Astrocyte (in vitro differentiated cells and primary cell): Measurements from ENCODE around the gene ETV3. TPM values are rescaled to one million over a fixed set of nuclear protein-coding genes. Genes with fewer than 3 reads are reported as not detected.

Source experiments
- DNase-seq: peaks from one replicate; pipeline ENCODE4 v3.0.0-alpha.2; 2010; ENCODE audit warnings: low read depth
- FAIRE-seq: peaks from 2 replicates; lab custom pipeline; 2011; peaks lifted over from hg19 to GRCh38; lab: Jason Lieb, UNC
- H2AFZ ChIP-seq: 2 replicates; pipeline ENCODE4 v1.6.0; 2012; ENCODE audit warnings: low read depth, low read length, inconsistent platforms
- H3K27ac ChIP-seq: 2 replicates; pipeline ENCODE4 v1.5.1; 2011; ENCODE audit warnings: low read depth, low read length, inconsistent platforms
- H3K27me3 ChIP-seq: 2 replicates; pipeline ENCODE4 v1.6.0; 2011; ENCODE audit warnings: low read length, inconsistent platforms; ENCODE audit not compliant: insufficient read depth
- H3K36me3 ChIP-seq: 2 replicates; pipeline ENCODE4 v1.5.1; 2011; ENCODE audit warnings: low read length, inconsistent platforms; ENCODE audit not compliant: insufficient read depth
- H3K4me1 ChIP-seq: 2 replicates; pipeline ENCODE4 v1.5.1; 2011; ENCODE audit warnings: low read length, inconsistent platforms; ENCODE audit not compliant: insufficient read depth
- H3K4me2 ChIP-seq: 2 replicates; pipeline ENCODE4 v1.6.0; 2012; ENCODE audit warnings: low read length, inconsistent platforms
- H3K4me3 ChIP-seq: 2 replicates; pipeline ENCODE4 v1.5.1; 2011; ENCODE audit warnings: low read depth, mild to moderate bottlenecking, low read length, inconsistent platforms; ENCODE audit not compliant: insufficient read depth
- H3K79me2 ChIP-seq: 2 replicates; pipeline ENCODE4 v1.6.0; 2012; ENCODE audit warnings: mild to moderate bottlenecking, low read length, inconsistent platforms; ENCODE audit not compliant: insufficient read depth
- H3K9ac ChIP-seq: 2 replicates; pipeline ENCODE4 v1.6.0; 2012; ENCODE audit warnings: mild to moderate bottlenecking, low read length, inconsistent platforms
- H3K9me3 ChIP-seq: 2 replicates; pipeline ENCODE4 v1.5.1; 2012; ENCODE audit warnings: low read depth, mild to moderate bottlenecking, low read length, inconsistent platforms; ENCODE audit not compliant: insufficient read depth
- H4K20me1 ChIP-seq: 2 replicates; pipeline ENCODE4 v1.6.0; 2012; ENCODE audit warnings: low read length, inconsistent platforms; ENCODE audit not compliant: insufficient read depth
- H3K27ac Mint-ChIP-seq: one replicate; pipeline ENCODE4 v1.8.0; 2021; ENCODE audit warnings: mild to moderate bottlenecking, mixed read lengths; ENCODE audit not compliant: unreplicated experiment
- H3K27me3 Mint-ChIP-seq: one replicate; pipeline ENCODE4 v1.8.0; 2021; ENCODE audit warnings: low read depth, mixed read lengths; ENCODE audit not compliant: unreplicated experiment
- H3K36me3 Mint-ChIP-seq: one replicate; pipeline ENCODE4 v1.8.0; 2021; ENCODE audit warnings: low read depth, mixed read lengths; ENCODE audit not compliant: unreplicated experiment
- H3K4me1 Mint-ChIP-seq: one replicate; pipeline ENCODE4 v1.8.0; 2021; ENCODE audit warnings: low read depth, mixed read lengths; ENCODE audit not compliant: unreplicated experiment
- H3K4me3 Mint-ChIP-seq: one replicate; pipeline ENCODE4 v1.8.0; 2021; ENCODE audit warnings: mild to moderate bottlenecking, moderate library complexity, mixed read lengths; ENCODE audit not compliant: unreplicated experiment
- H3K9me3 Mint-ChIP-seq: one replicate; pipeline ENCODE4 v1.8.0; 2021; ENCODE audit warnings: mild to moderate bottlenecking, mixed read lengths; ENCODE audit not compliant: unreplicated experiment
- CTCF ChIP-seq: IDR thresholded peaks from 2 replicates; pipeline ENCODE4 v1.5.1; 2011; ENCODE audit warnings: low read depth, mild to moderate bottlenecking, inconsistent platforms, low read length, moderate library complexity; ENCODE audit not compliant: insufficient read depth
- EZH2 ChIP-seq: IDR thresholded peaks from 2 replicates; pipeline ENCODE4 v1.6.1; 2012; ENCODE audit warnings: mild to moderate bottlenecking, low read length, inconsistent platforms; ENCODE audit not compliant: insufficient read depth
- total RNA-seq: library from RNA; stranded (reverse); gene quantifications from 2 replicates; pipeline ENCODE4 v1.2.1, GENCODE V29; 2021

The ETV3 gene
- total RNA-seq, 1 donor from 2014 or later, result 37.5 TPM

GRCh38 chr1:157147906-157148700, 9.9 kb upstream of the ETV3 start:
- no peak overlapping the region for H3K4me3 ChIP-seq
- H3K27me3 ChIP-seq, result no peaks in the 10 kb centered on the region
- no peak overlapping the region for H3K27ac ChIP-seq
- no peak for FAIRE-seq
- H3K4me2 ChIP-seq, result peak overlapping the region; percentile 19
- no peak overlapping the region for H3K4me3 Mint-ChIP-seq
- no peak overlapping the region for H3K9ac ChIP-seq
- TF ChIP-seq CTCF (no peak), EZH2 (no peak)
- H3K79me2 ChIP-seq, result no peaks in the 10 kb centered on the region
- H2AFZ ChIP-seq, result peak overlapping the region; percentile 59
- peaks cover 11% of the 10 kb centered on the region for H3K27me3 Mint-ChIP-seq
- DNase-seq, result peak; percentile 25
- H3K27ac Mint-ChIP-seq, result no peak overlapping the region
- H3K4me1 ChIP-seq, result no peaks in the 10 kb centered on the region
- H3K36me3 Mint-ChIP-seq, result peaks cover 2% of the 10 kb centered on the region
- H4K20me1 ChIP-seq, result no peaks in the 10 kb centered on the region
- H3K4me1 Mint-ChIP-seq, result peaks cover 24% of the 10 kb centered on the region
- no peaks in the 10 kb centered on the region for H3K36me3 ChIP-seq
- peaks cover 3% of the 10 kb centered on the region for H3K9me3 Mint-ChIP-seq
- H3K9me3 ChIP-seq, result no peaks in the 10 kb centered on the region

GRCh38 chr1:157147037-157147436, 8.8 kb upstream of the ETV3 start:
- Mint-ChIP-seq H3K4me1 (peaks cover 20% of the 10 kb centered on the region), H3K9me3 (peaks cover 3% of the 10 kb centered on the region), H3K27ac (no peak overlapping the region), H3K4me3 (no peak overlapping the region), H3K36me3 (peaks cover 2% of the 10 kb centered on the region), H3K27me3 (peaks cover 7% of the 10 kb centered on the region)
- no peak overlapping the region for H3K9ac ChIP-seq
- H3K4me3 ChIP-seq, result no peak overlapping the region
- no peak for DNase-seq
- no peak for TF ChIP-seq CTCF
- no peaks in the 10 kb centered on the region for H3K4me1 ChIP-seq
- no peaks in the 10 kb centered on the region for H4K20me1 ChIP-seq
- FAIRE-seq, result no peak
- no peaks in the 10 kb centered on the region for H3K27me3 ChIP-seq
- H3K79me2 ChIP-seq, result no peaks in the 10 kb centered on the region
- no peaks in the 10 kb centered on the region for H3K36me3 ChIP-seq
- no peak overlapping the region for H2AFZ ChIP-seq
- no peak overlapping the region for H3K27ac ChIP-seq
- H3K4me2 ChIP-seq, result no peak overlapping the region
- no peaks in the 10 kb centered on the region for H3K9me3 ChIP-seq

GRCh38 chr1:157146244-157146643, 8.0 kb upstream of the ETV3 start:
- Mint-ChIP-seq H3K27me3 (peaks cover 4% of the 10 kb centered on the region), H3K4me3 (no peak overlapping the region), H3K4me1 (peaks cover 20% of the 10 kb centered on the region), H3K9me3 (peaks cover 3% of the 10 kb centered on the region), H3K27ac (no peak overlapping the region), H3K36me3 (peaks cover 2% of the 10 kb centered on the region)
- H4K20me1 ChIP-seq, result no peaks in the 10 kb centered on the region
- no peak overlapping the region for H3K4me3 ChIP-seq
- no peak overlapping the region for H2AFZ ChIP-seq
- DNase-seq (no peak), FAIRE-seq (no peak)
- H3K4me1 ChIP-seq, result no peaks in the 10 kb centered on the region
- H3K4me2 ChIP-seq, result no peak overlapping the region
- no peaks in the 10 kb centered on the region for H3K79me2 ChIP-seq
- H3K27ac ChIP-seq, result no peak overlapping the region
- H3K9me3 ChIP-seq, result no peaks in the 10 kb centered on the region
- no peaks in the 10 kb centered on the region for H3K27me3 ChIP-seq
- no peaks in the 10 kb centered on the region for H3K36me3 ChIP-seq
- no peak overlapping the region for H3K9ac ChIP-seq
- no peak for TF ChIP-seq CTCF
- TF ChIP-seq EZH2, result no peak
